ENCODE data around the gene ANKMY1.

The ANKMY1 gene

GRCh38 chr2:240538031-240538780 lies 19.6 kb downstream of the ANKMY1 start:
- Histone ChIP-seq H3K4me3 (ENCODE audit: low read length) (no peak overlapping the region), H3K27ac (ENCODE audit: low read depth, low read length) (no peak overlapping the region), H3K4me1 (ENCODE audit: control insufficient read depth, insufficient read depth, low read length) (no peaks in the 10 kb centered on the region), H3K27me3 (ENCODE audit: control insufficient read depth, insufficient read depth, low read length) (no peaks in the 10 kb centered on the region), H3K9ac (ENCODE audit: low read length) (no peak overlapping the region), H3K36me3 (ENCODE audit: control insufficient read depth, insufficient read depth, low read length) (no peaks in the 10 kb centered on the region)

GRCh38 chr2:240532031-240532775 lies 25.6 kb downstream of the ANKMY1 start:
- H3K4me3 ChIP-seq (ENCODE audit: low read length) = no peak overlapping the region
- H3K27me3 ChIP-seq (ENCODE audit: control insufficient read depth, insufficient read depth, low read length) = no peaks in the 10 kb centered on the region
- no peak overlapping the region for H3K27ac ChIP-seq (ENCODE audit: low read depth, low read length)
- no peaks in the 10 kb centered on the region for H3K4me1 ChIP-seq (ENCODE audit: control insufficient read depth, insufficient read depth, low read length)
- H3K9ac ChIP-seq (ENCODE audit: low read length) = no peak overlapping the region
- no peaks in the 10 kb centered on the region for H3K36me3 ChIP-seq (ENCODE audit: control insufficient read depth, insufficient read depth, low read length)

- H3K4me1 ChIP-seq (ENCODE audit: control insufficient read depth, insufficient read depth, low read length) = no peaks in the 10 kb centered on the region
- no peak overlapping the region for H3K9ac ChIP-seq (ENCODE audit: low read length)
- H3K36me3 ChIP-seq (ENCODE audit: control insufficient read depth, insufficient read depth, low read length) = peaks cover 4% of the 10 kb centered on the region
- no peak overlapping the region for H3K4me3 ChIP-seq (ENCODE audit: low read length)
- H3K27me3 ChIP-seq (ENCODE audit: control insufficient read depth, insufficient read depth, low read length) = no peaks in the 10 kb centered on the region
- no peak overlapping the region for H3K27ac ChIP-seq (ENCODE audit: low read depth, low read length)
Measured at GRCh38 chr2:240531038-240531437, 26.8 kb downstream of the ANKMY1 start.

- H3K4me3 ChIP-seq (ENCODE audit: low read length) = no peak overlapping the region
- peaks cover 10% of the 10 kb centered on the region for H3K36me3 ChIP-seq (ENCODE audit: control insufficient read depth, insufficient read depth, low read length)
- no peaks in the 10 kb centered on the region for H3K4me1 ChIP-seq (ENCODE audit: control insufficient read depth, insufficient read depth, low read length)
- no peaks in the 10 kb centered on the region for H3K27me3 ChIP-seq (ENCODE audit: control insufficient read depth, insufficient read depth, low read length)
- H3K27ac ChIP-seq (ENCODE audit: low read depth, low read length) = no peak overlapping the region
- no peak overlapping the region for H3K9ac ChIP-seq (ENCODE audit: low read length)
Measured at GRCh38 chr2:240530181-240530580, 27.6 kb downstream of the ANKMY1 start.

GRCh38 chr2:240529344-240529999 lies 28.3 kb downstream of the ANKMY1 start:
- Histone ChIP-seq H3K4me3 (ENCODE audit: low read length) (no peak overlapping the region), H3K36me3 (ENCODE audit: control insufficient read depth, insufficient read depth, low read length) (peaks cover 12% of the 10 kb centered on the region), H3K9ac (ENCODE audit: low read length) (no peak overlapping the region), H3K27ac (ENCODE audit: low read depth, low read length) (no peak overlapping the region), H3K4me1 (ENCODE audit: control insufficient read depth, insufficient read depth, low read length) (no peaks in the 10 kb centered on the region), H3K27me3 (ENCODE audit: control insufficient read depth, insufficient read depth, low read length) (no peaks in the 10 kb centered on the region)

- no peak overlapping the region for H3K4me3 ChIP-seq (ENCODE audit: low read length)
- no peaks in the 10 kb centered on the region for H3K27me3 ChIP-seq (ENCODE audit: control insufficient read depth, insufficient read depth, low read length)
- H3K36me3 ChIP-seq (ENCODE audit: control insufficient read depth, insufficient read depth, low read length) = peaks cover 16% of the 10 kb centered on the region
- no peaks in the 10 kb centered on the region for H3K4me1 ChIP-seq (ENCODE audit: control insufficient read depth, insufficient read depth, low read length)
- H3K27ac ChIP-seq (ENCODE audit: low read depth, low read length) = no peak overlapping the region
- H3K9ac ChIP-seq (ENCODE audit: low read length) = no peak overlapping the region
Measured at GRCh38 chr2:240528406-240529040, 29.3 kb downstream of the ANKMY1 start.

- H3K9ac ChIP-seq (ENCODE audit: low read length) = no peak overlapping the region
Measured at GRCh38 chr2:240527153-240527750, 30.5 kb downstream of the ANKMY1 start.

GRCh38 chr2:240526521-240526920 lies 31.3 kb downstream of the ANKMY1 start:
- H3K36me3 ChIP-seq (ENCODE audit: control insufficient read depth, insufficient read depth, low read length) = peaks cover 17% of the 10 kb centered on the region
- no peaks in the 10 kb centered on the region for H3K27me3 ChIP-seq (ENCODE audit: control insufficient read depth, insufficient read depth, low read length)
- no peak overlapping the region for H3K27ac ChIP-seq (ENCODE audit: low read depth, low read length)
- H3K4me3 ChIP-seq (ENCODE audit: low read length) = no peak overlapping the region
- H3K4me1 ChIP-seq (ENCODE audit: control insufficient read depth, insufficient read depth, low read length) = no peaks in the 10 kb centered on the region
- H3K9ac ChIP-seq (ENCODE audit: low read length) = no peak overlapping the region

More at GRCh38 chr2:240527153-240527750, 30.5 kb downstream of the ANKMY1 start:
- peaks cover 17% of the 10 kb centered on the region for H3K36me3 ChIP-seq (ENCODE audit: control insufficient read depth, insufficient read depth, low read length)
- no peak overlapping the region for H3K27ac ChIP-seq (ENCODE audit: low read depth, low read length)
- H3K4me1 ChIP-seq (ENCODE audit: control insufficient read depth, insufficient read depth, low read length) = no peaks in the 10 kb centered on the region
- H3K27me3 ChIP-seq (ENCODE audit: control insufficient read depth, insufficient read depth, low read length) = no peaks in the 10 kb centered on the region
- no peak overlapping the region for H3K4me3 ChIP-seq (ENCODE audit: low read length)

GRCh38 chr2:240525802-240526201 lies 32.0 kb downstream of the ANKMY1 start:
- Histone ChIP-seq H3K27ac (ENCODE audit: low read depth, low read length) (no peak overlapping the region), H3K27me3 (ENCODE audit: control insufficient read depth, insufficient read depth, low read length) (peaks cover under 1% of the 10 kb centered on the region), H3K4me3 (ENCODE audit: low read length) (no peak overlapping the region), H3K9ac (ENCODE audit: low read length) (no peak overlapping the region), H3K36me3 (ENCODE audit: control insufficient read depth, insufficient read depth, low read length) (peaks cover 17% of the 10 kb centered on the region), H3K4me1 (ENCODE audit: control insufficient read depth, insufficient read depth, low read length) (no peaks in the 10 kb centered on the region)

GRCh38 chr2:240524963-240525718 lies 32.6 kb downstream of the ANKMY1 start:
- H3K4me3 ChIP-seq (ENCODE audit: low read length) = no peak overlapping the region
- peaks cover 17% of the 10 kb centered on the region for H3K36me3 ChIP-seq (ENCODE audit: control insufficient read depth, insufficient read depth, low read length)
- H3K27ac ChIP-seq (ENCODE audit: low read depth, low read length) = no peak overlapping the region
- no peak overlapping the region for H3K9ac ChIP-seq (ENCODE audit: low read length)
- H3K4me1 ChIP-seq (ENCODE audit: control insufficient read depth, insufficient read depth, low read length) = no peaks in the 10 kb centered on the region
- peaks cover 3% of the 10 kb centered on the region for H3K27me3 ChIP-seq (ENCODE audit: control insufficient read depth, insufficient read depth, low read length)

GRCh38 chr2:240523451-240524281 lies 34.1 kb downstream of the ANKMY1 start:
- Histone ChIP-seq H3K4me3 (ENCODE audit: low read length) (no peak overlapping the region), H3K9ac (ENCODE audit: low read length) (no peak overlapping the region), H3K27me3 (ENCODE audit: control insufficient read depth, insufficient read depth, low read length) (peaks cover 3% of the 10 kb centered on the region), H3K27ac (ENCODE audit: low read depth, low read length) (no peak overlapping the region), H3K36me3 (ENCODE audit: control insufficient read depth, insufficient read depth, low read length) (peaks cover 17% of the 10 kb centered on the region), H3K4me1 (ENCODE audit: control insufficient read depth, insufficient read depth, low read length) (no peaks in the 10 kb centered on the region)
